ENCODE results near the gene SPINK6. TPM values are rescaled to one million over a fixed set of nuclear protein-coding genes. Genes with fewer than 3 reads are reported as not detected.

SPINK6 gene
- total and polyA plus RNA-seq, 2 of the 4 experiments (the other 2 are of a cell fraction) = not detected

DNA sequence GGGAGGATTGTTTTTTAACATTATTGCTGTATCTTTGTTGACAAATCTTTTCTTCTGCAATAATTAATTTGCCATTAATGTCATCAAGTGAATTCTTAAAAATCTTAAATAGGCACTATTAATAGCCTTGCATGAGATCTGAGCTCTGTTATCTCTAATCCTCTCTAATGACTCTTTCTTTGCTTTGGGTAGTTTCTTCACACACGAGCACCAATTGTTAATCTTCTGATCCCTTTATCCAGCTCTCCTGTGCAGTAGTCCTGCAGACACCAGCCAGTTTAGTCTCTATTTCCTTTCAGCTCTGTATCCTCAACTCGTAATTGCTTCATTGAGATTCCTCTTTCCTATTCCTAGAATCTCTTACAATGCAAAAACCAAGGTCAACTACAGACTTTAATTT, 26.4 kb upstream of the SPINK6 start:
- Histone ChIP-seq H3K4me3 (ENCODE audit: insufficient read depth, low read depth, low read length) (no peak overlapping the region), H3K56ac (ENCODE audit: extremely low read depth, insufficient read depth, low read length) (no peak overlapping the region), H3K36me3 (ENCODE audit: control insufficient read depth, insufficient read depth, low read length) (no peaks in the 10 kb centered on the region), H3K4me2 (ENCODE audit: low read depth, low read length) (no peak overlapping the region), H2AK5ac (ENCODE audit: low read depth, low read length) (no peak overlapping the region), H2BK5ac (ENCODE audit: low read depth, low read length, poor library complexity, severe bottlenecking) (no peak overlapping the region), H3K27me3 (ENCODE audit: control insufficient read depth, insufficient read depth, low read length) (no peaks in the 10 kb centered on the region), H3K9me1 (ENCODE audit: insufficient read depth, low read length) (no peaks in the 10 kb centered on the region), H4K5ac (ENCODE audit: low read depth, low read length) (no peak overlapping the region), H3K4ac (ENCODE audit: low read depth, low read length) (no peak overlapping the region), H3K23ac (ENCODE audit: low read depth, low read length) (no peak overlapping the region), H3K4me1 (ENCODE audit: control insufficient read depth, insufficient read depth, low read length) (no peaks in the 10 kb centered on the region), H3K18ac (ENCODE audit: low read depth, low read length) (no peak overlapping the region), H2BK20ac (ENCODE audit: low read depth, low read length) (no peak overlapping the region), H4K20me1 (ENCODE audit: insufficient read depth, low read length) (no peaks in the 10 kb centered on the region), H2AK9ac (replicated peaks; ENCODE audit: low read depth, low read length, poor library complexity) (no peak overlapping the region), H2BK15ac (ENCODE audit: low read depth, low read length) (no peak overlapping the region), H2BK120ac (ENCODE audit: low read depth, low read length) (no peak overlapping the region), H4K8ac (ENCODE audit: low read depth in 2 of 2, low read length in 2 of 2) (no peak overlapping the region), H3K79me1 (ENCODE audit: low read depth in 1 of 2, low read length in 2 of 2) (no peaks in the 10 kb centered on the region), H3K27ac (ENCODE audit: insufficient read depth, low read length) (no peak overlapping the region), H3K14ac (replicated peaks; ENCODE audit: low read depth, low read length) (no peak overlapping the region), H3K9me3 (ENCODE audit: control insufficient read depth, insufficient read depth, low read length) (no peaks in the 10 kb centered on the region), H4K91ac (ENCODE audit: insufficient read depth, low read depth, low read length) (no peak overlapping the region), H3K9ac (ENCODE audit: low read depth, low read length) (no peak overlapping the region), H2AFZ (replicated peaks; ENCODE audit: low read length, poor library complexity) (no peak overlapping the region)
- CTCF ChIA-PET = interaction anchor here (2.6 kb wide), 1 partner anchor 554 kb away, joined by 14 read pairs; no protein-coding TSS in a partner anchor
- in situ Hi-C loops (cut with MboI; ENCODE audit: low sequenced_read_pairs) = loop anchor here (5.0 to 25.0 kb wide), 3 partner anchors 198 to 861 kb away; no protein-coding TSS in a partner anchor
- dilution Hi-C loops (cut with HindIII; ENCODE audit: low sequenced_read_pairs, unreplicated experiment) = no loop called here
- intact Hi-C loops (cut with micrococcal nuclease) = loop anchor here (5.0 kb wide), 1 partner anchor 936 kb away; no protein-coding TSS in a partner anchor
- TF ChIP-seq SMC3 (IDR thresholded peaks at IDR 0.05; ENCODE audit: low read depth, low read length) (no peak), RFX5 (IDR thresholded peaks at IDR 0.05; ENCODE audit: low read depth, low read length) (no peak), CHD1 (IDR thresholded peaks at IDR 0.05; ENCODE audit: low read depth, low read length) (no peak), MXI1 (IDR thresholded peaks at IDR 0.05; ENCODE audit: borderline replicate concordance, low read depth, low read length) (no peak)
- TF ChIP-seq, protein P1, sequence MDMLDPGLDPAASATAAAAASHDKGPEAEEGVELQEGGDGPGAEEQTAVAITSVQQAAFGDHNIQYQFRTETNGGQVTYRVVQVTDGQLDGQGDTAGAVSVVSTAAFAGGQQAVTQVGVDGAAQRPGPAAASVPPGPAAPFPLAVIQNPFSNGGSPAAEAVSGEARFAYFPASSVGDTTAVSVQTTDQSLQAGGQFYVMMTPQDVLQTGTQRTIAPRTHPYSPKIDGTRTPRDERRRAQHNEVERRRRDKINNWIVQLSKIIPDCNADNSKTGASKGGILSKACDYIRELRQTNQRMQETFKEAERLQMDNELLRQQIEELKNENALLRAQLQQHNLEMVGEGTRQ (IDR thresholded peaks at IDR 0.05; ENCODE audit: low read depth, low read length) = no peak
- WGBS, 2 experiments (ENCODE audit: extremely low coverage in 2 of 2, insufficient read length in 1 of 2) = 20% methylated on average over 2 of the region's 2 CpGs; no CpG with 5 or more reads in 1 of the 2 experiments
- POLR2A ChIA-PET (ENCODE audit: unreplicated experiment) = no interaction called here
- ATAC-seq (ENCODE audit: low read depth) (no peak), DNase-seq (no peak)
- no TSS peak for BruUV-seq (replicated peaks)

Data from IMR-90 (cell line).